ENCODE measurements around the gene GATAD2B.
"Not testable (repeated sequence)": the region's sequence is repeated elsewhere in the genome, so short reads cannot be mapped to it uniquely, and the experiment has no call there.

Gene GATAD2B

DNA sequence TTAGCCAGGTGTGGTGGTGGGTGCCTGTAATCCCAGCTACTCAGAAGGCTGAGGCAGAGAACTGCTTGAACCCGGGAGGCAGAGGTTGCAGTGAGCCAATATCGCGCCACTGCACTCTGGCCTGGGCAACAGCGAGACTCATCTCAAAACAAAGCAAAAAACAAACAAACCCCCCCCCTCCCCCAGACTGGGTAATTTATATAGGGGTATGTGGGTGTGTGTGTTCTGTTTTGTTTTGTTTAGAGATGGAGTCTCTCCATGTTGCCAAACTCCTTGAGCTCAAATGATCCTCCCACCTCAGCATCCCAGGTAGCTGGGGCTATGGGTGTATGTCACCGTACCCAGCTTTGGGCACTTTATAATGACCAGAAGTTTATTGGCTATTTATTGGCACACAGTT lies 74.0 kb downstream of the GATAD2B start:
- no peak overlapping the region for H2AFZ ChIP-seq (ENCODE audit: low read depth, low read length)
- H3K36me3 ChIP-seq (ENCODE audit: insufficient read depth, low read length), result peaks cover 14% of the 10 kb centered on the region
- no peaks in the 10 kb centered on the region for H3K4me1 ChIP-seq (ENCODE audit: insufficient read depth, low read length)
- H3K4me3 ChIP-seq (ENCODE audit: low read length), result no peak overlapping the region
- H3K27me3 ChIP-seq (ENCODE audit: insufficient read depth, low read length), result no peaks in the 10 kb centered on the region
- H3K9me3 ChIP-seq (ENCODE audit: low read length), result no peaks in the 10 kb centered on the region

DNA sequence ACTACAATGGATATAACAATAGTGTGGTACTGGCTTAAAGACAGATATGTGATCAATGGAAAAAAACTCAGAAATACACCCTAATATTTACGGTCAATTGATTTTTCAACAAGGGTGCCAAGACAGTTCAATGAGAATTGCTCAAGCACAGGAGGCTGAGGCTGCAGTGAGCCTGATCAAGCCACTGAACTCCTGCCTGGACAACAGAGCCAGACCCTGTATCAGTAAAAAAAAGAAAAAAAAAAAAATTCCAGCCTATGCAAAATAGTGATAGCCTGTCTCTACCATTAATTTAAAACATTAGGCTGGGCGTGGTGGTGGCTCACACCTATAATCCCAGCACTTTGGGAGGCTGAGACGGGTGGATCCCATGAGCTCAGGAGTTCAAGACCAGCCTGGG lies 77.6 kb downstream of the GATAD2B start:
- Histone ChIP-seq H3K27me3 (ENCODE audit: insufficient read depth, low read length) (no peaks in the 10 kb centered on the region), H3K4me1 (ENCODE audit: insufficient read depth, low read length) (no peaks in the 10 kb centered on the region), H3K4me3 (ENCODE audit: low read length) (no peak overlapping the region), H2AFZ (ENCODE audit: low read depth, low read length) (no peak overlapping the region), H3K36me3 (ENCODE audit: insufficient read depth, low read length) (peaks cover 2% of the 10 kb centered on the region), H3K9me3 (ENCODE audit: low read length) (peaks cover 2% of the 10 kb centered on the region)

DNA sequence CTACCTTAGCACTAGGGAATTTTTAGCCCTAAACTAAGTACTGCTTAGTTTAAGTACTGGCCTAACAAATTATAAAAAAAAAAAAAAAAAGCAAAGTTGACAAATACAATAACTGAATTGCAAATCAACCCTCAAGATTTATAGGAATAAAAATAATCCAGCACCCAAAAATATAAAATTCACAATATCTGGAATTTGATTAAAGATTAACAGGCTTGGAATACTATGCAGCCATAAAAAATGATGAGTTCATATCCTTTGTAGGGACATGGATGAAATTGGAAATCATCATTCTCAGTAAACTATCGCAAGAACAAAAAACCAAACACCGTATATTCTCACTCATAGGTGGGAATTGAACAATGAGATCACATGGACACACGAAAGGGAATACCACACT lies 78.4 kb downstream of the GATAD2B start:
- not testable (repeated sequence) for H2AFZ ChIP-seq (ENCODE audit: low read depth, low read length); H3K9me3 ChIP-seq (ENCODE audit: low read length); H3K4me1 ChIP-seq (ENCODE audit: insufficient read depth, low read length); H3K4me3 ChIP-seq (ENCODE audit: low read length); H3K36me3 ChIP-seq (ENCODE audit: insufficient read depth, low read length); H3K27me3 ChIP-seq (ENCODE audit: insufficient read depth, low read length)

DNA sequence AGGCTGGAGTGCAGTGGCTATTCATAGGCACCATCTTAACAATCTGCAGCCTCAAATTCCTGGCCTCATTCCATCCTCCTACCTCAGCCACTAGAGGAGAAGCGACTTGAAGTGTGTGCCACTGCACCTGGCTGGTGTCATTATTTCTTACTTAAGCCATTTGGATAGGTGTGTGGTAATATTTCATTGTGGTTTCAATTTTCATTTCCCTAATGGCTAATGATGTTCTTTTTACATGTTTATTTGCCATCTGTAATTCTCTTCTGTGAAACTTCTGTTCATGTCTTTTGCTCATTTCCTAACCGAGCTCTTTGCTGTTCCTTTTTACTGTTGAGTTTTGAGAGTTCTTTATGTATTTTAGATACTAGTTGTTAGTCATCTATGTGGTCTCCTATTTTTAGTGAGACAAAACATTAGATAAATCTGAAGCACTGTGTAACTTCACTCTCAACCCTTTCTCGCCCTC lies 80.7 kb downstream of the GATAD2B start:
- Histone ChIP-seq H3K36me3 (ENCODE audit: insufficient read depth, low read length) (no peaks in the 10 kb centered on the region), H3K27me3 (ENCODE audit: insufficient read depth, low read length) (no peaks in the 10 kb centered on the region), H3K9me3 (ENCODE audit: low read length) (peaks cover 2% of the 10 kb centered on the region), H3K4me1 (ENCODE audit: insufficient read depth, low read length) (no peaks in the 10 kb centered on the region), H2AFZ (ENCODE audit: low read depth, low read length) (no peak overlapping the region), H3K4me3 (ENCODE audit: low read length) (no peak overlapping the region)

DNA sequence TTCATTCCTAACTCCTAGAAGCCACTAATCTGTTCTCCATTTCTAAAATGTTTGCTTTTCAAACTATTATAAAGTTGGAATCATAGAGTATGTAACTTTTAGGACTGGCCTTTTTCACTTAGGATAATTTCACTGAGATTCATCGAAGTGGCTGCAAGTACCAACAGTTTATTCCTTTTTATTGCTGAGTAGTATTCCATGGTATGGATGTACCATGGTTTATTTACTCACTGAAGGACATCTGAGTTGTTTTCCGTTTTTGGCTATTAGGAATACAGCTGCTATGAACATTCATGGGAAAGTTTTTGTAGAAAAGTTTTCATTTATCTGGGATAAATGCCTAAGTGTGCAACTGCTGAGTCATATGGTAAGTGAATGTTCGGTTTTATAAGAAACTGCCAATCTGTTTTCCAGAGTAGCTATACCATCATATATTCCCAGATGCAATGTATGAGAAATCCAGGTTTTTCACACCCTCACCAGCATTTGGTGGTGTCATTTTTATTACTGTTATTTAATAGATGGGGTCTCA lies 81.2 kb downstream of the GATAD2B start:
- Histone ChIP-seq H3K4me3 (ENCODE audit: low read length) (no peak overlapping the region), H3K4me1 (ENCODE audit: insufficient read depth, low read length) (no peaks in the 10 kb centered on the region), H2AFZ (ENCODE audit: low read depth, low read length) (no peak overlapping the region), H3K36me3 (ENCODE audit: insufficient read depth, low read length) (no peaks in the 10 kb centered on the region), H3K9me3 (ENCODE audit: low read length) (peaks cover 2% of the 10 kb centered on the region), H3K27me3 (ENCODE audit: insufficient read depth, low read length) (no peaks in the 10 kb centered on the region)

DNA sequence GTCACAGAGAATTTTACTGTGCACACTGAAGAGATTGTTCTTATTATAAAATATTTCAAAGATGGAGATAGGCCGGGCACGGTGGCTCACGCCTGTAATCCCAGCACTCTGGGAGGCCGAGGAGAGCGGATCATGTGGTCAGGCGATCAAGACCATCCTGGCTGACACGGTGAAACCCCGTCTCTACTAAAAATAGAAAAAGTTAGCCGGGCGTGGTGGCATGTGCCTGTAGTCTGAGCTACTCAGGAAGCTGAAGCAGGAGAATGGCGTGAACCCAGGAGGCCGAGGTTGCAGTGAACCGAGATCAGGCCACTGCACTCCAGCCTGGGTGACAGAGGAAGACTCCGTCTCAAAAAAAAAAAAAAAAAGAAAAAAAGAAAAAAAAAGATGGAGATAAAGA lies 82.0 kb downstream of the GATAD2B start:
- not testable (repeated sequence) for H3K9me3 ChIP-seq (ENCODE audit: low read length); H3K36me3 ChIP-seq (ENCODE audit: insufficient read depth, low read length); H2AFZ ChIP-seq (ENCODE audit: low read depth, low read length); H3K4me1 ChIP-seq (ENCODE audit: insufficient read depth, low read length); H3K27me3 ChIP-seq (ENCODE audit: insufficient read depth, low read length); H3K4me3 ChIP-seq (ENCODE audit: low read length)

DNA sequence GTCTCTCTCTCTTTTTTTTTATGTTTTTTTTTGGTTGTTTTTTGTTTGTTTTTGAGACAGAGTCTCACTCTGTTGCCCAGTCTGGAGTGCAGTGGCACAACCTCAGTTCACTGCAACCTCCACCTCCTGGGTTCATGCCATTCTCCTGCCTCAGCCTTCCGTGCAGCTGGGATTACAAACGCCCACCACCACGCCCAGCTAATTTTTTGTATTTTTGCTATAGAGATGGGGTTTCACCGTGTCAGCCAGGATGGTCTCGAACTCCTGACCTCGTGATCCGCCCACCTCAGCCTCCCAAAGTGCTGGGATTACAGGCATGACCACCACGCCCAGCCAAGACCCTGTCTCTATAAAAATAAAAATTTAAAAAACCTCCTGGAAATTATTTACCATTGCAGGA lies 88.8 kb downstream of the GATAD2B start:
- not testable (repeated sequence) for H3K27me3 ChIP-seq (ENCODE audit: insufficient read depth, low read length); H3K4me3 ChIP-seq (ENCODE audit: low read length); H2AFZ ChIP-seq (ENCODE audit: low read depth, low read length); H3K36me3 ChIP-seq (ENCODE audit: insufficient read depth, low read length); H3K4me1 ChIP-seq (ENCODE audit: insufficient read depth, low read length); H3K9me3 ChIP-seq (ENCODE audit: low read length)

DNA sequence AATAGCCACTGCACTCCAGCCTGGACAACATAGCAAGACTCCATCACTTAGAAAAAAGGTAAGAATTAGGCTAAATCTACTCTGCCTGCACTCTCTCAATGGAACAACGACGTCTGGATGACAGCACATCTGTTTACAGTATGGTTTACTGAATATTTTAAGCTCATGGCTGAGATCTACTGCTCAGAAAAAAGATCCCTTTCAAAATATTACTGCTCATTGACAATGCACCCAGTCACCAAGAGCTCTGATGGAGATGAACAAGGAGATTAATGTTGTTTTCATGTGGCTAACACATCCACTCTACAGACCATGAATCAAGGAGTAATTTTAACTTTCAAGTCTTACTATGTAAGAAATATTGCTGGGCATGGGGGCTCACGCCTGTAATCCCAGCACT lies 89.6 kb downstream of the GATAD2B start:
- Histone ChIP-seq H3K4me3 (ENCODE audit: low read length) (no peak overlapping the region), H3K36me3 (ENCODE audit: insufficient read depth, low read length) (peaks cover 1% of the 10 kb centered on the region), H3K27me3 (ENCODE audit: insufficient read depth, low read length) (no peaks in the 10 kb centered on the region), H3K4me1 (ENCODE audit: insufficient read depth, low read length) (no peaks in the 10 kb centered on the region), H2AFZ (ENCODE audit: low read depth, low read length) (no peak overlapping the region), H3K9me3 (ENCODE audit: low read length) (no peaks in the 10 kb centered on the region)

DNA sequence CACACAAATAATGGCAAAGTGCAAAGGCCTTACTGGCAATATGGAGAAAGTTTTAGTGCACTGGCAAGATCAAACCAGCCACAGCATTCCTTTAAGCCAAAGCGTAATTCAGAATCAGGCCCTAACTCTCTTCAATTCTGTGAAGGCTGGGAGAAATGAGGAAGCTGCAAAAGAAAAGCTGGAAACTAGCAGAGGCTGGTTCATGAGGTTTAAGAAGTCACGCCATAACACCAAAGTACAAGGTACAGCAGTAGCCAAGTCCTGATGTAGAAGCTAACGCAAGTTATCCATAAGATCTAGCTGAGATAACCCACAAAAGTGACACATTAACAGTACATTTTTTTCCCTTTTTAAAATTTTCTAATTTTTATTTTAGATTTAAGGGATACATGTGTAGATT lies 90.5 kb downstream of the GATAD2B start:
- Histone ChIP-seq H3K4me1 (ENCODE audit: insufficient read depth, low read length) (no peaks in the 10 kb centered on the region), H3K4me3 (ENCODE audit: low read length) (no peak overlapping the region), H3K9me3 (ENCODE audit: low read length) (no peaks in the 10 kb centered on the region), H2AFZ (ENCODE audit: low read depth, low read length) (no peak overlapping the region), H3K36me3 (ENCODE audit: insufficient read depth, low read length) (peaks cover 10% of the 10 kb centered on the region), H3K27me3 (ENCODE audit: insufficient read depth, low read length) (no peaks in the 10 kb centered on the region)

DNA sequence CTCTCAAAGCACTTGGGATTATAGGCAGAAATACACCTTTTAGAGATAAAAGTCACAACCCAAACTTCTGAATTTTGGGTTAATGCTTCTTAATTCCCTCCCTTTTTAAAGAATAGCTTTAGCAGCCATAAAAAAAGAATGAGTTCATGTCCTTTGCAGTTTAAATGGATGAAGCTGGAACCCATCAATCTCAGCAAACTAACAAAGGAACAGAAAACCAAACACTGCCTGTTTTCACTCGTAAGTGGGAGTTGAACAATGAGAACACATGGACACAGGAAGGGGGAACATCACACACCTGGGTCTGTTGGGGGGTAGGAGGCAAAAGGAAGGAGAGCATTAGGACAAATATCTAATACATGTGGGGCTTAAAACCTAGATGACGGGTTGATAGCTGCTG lies 91.7 kb downstream of the GATAD2B start:
- Histone ChIP-seq H3K27me3 (ENCODE audit: insufficient read depth, low read length) (no peaks in the 10 kb centered on the region), H3K36me3 (ENCODE audit: insufficient read depth, low read length) (peaks cover 16% of the 10 kb centered on the region), H3K4me3 (ENCODE audit: low read length) (no peak overlapping the region), H3K4me1 (ENCODE audit: insufficient read depth, low read length) (no peaks in the 10 kb centered on the region), H3K9me3 (ENCODE audit: low read length) (no peaks in the 10 kb centered on the region), H2AFZ (ENCODE audit: low read depth, low read length) (no peak overlapping the region)

DNA sequence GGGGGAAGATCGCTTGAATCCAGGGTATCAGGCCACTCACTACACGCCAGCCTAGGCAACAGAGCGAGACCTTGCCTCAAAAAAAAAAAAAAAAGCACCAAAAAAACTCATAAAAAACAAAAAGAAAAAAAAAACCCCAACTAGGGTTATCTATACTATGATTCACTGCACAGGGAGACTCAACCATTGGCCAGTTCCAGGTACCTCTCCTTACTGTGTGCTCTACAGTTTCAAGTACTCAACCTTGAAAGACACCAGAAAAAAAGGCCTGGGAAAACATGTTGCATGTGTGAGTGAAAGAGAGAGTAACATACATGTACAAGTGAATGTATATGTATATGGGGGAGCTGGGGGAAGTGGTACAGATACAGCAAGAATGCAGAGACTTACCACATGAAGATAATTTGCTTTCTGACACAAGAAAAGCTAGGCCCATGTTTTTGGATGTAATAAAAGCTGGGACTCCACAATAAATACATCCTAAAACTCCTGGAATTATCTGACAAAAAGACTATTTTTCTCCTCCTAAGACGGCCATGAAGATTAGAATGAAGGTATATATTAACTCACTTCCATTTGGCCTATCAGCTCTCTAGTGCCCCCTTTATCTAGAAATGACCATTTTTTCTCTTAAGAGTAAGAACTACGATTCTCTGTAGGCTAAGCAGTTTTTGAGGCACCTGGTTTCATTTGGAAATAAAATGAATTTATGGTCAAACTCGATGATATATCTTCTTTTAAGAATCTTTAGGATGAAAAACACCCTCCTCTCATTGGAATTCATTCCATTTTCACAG lies 95.4 kb downstream of the GATAD2B start:
- Histone ChIP-seq H3K9me3 (ENCODE audit: low read length) (no peaks in the 10 kb centered on the region), H3K27me3 (ENCODE audit: insufficient read depth, low read length) (no peaks in the 10 kb centered on the region), H2AFZ (ENCODE audit: low read depth, low read length) (no peak overlapping the region), H3K36me3 (ENCODE audit: insufficient read depth, low read length) (peaks cover 22% of the 10 kb centered on the region), H3K4me3 (ENCODE audit: low read length) (no peak overlapping the region), H3K4me1 (ENCODE audit: insufficient read depth, low read length) (no peaks in the 10 kb centered on the region)

DNA sequence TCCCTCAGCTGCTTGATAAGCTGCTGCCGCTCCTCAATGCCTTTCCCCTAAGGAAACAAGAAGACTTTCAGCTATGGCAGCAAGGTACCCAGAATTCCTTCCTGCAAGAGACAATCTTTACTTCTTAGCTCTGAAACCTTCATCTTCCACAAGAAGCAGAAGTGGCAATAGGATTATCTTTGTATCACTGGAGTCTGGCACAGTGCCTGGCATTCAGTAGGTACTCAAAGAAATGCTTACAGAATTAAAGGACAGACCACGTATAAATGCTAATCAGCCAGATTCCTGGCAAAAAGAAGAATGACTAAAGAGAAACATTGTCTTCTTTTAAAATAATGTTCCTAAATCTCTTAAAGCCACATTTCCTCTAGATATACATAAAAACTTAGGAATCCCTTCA lies 103.9 kb downstream of the GATAD2B start:
- Histone ChIP-seq H3K27me3 (ENCODE audit: insufficient read depth, low read length) (no peaks in the 10 kb centered on the region), H3K4me3 (ENCODE audit: low read length) (no peak overlapping the region), H2AFZ (ENCODE audit: low read depth, low read length) (no peak overlapping the region), H3K4me1 (ENCODE audit: insufficient read depth, low read length) (no peaks in the 10 kb centered on the region), H3K36me3 (ENCODE audit: insufficient read depth, low read length) (peaks cover 54% of the 10 kb centered on the region), H3K9me3 (ENCODE audit: low read length) (no peaks in the 10 kb centered on the region)

DNA sequence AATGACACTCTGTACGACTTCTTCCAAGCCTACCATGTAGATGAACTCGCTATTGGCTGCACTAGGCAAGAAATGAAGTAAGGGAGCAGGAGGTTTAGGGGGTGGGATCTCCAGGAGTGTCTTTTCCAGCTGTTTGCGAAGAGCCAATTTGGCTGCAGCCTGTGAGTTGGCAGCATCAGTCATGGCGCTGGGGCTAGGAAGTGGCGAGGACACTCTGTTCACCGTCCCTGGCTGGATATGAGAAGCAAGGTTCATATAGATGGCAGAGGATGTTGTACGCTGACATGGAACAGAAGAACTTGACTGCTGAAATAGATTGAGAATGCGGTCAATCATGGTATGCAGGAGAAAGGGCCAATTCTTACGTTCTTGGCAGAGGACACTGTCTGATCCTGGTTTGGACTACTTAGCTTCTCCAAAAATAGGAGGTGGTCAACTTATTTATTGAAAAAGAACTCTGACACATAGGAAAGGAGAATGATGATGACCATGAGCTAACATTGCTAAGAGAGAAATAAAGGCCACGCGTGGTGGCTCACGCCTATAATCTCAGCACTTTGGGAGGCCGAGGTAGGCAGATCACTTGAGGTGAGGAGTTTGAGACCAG lies 106.4 kb downstream of the GATAD2B start:
- no peaks in the 10 kb centered on the region for H3K4me1 ChIP-seq (ENCODE audit: insufficient read depth, low read length)
- no peak overlapping the region for H3K4me3 ChIP-seq (ENCODE audit: low read length)
- H3K27me3 ChIP-seq (ENCODE audit: insufficient read depth, low read length), result no peaks in the 10 kb centered on the region
- peaks cover 75% of the 10 kb centered on the region for H3K36me3 ChIP-seq (ENCODE audit: insufficient read depth, low read length)
- no peak overlapping the region for H2AFZ ChIP-seq (ENCODE audit: low read depth, low read length)
- no peaks in the 10 kb centered on the region for H3K9me3 ChIP-seq (ENCODE audit: low read length)
